GM23338 (cell line): ENCODE results near the gene WDR54. TPM values are rescaled to one million over a fixed set of nuclear protein-coding genes. Genes with fewer than 3 reads are reported as not detected.

ENCODE experiments used
- ATAC-seq: fragments of 200-7000 bp; cut with Tn5 transposase; 3 replicates; pipeline ENCODE4 v1.9.1; 2020
- DNase-seq: peaks from one replicate; pipeline ENCODE4 v3.0.0-alpha.2; 2015; ENCODE audit warnings: low spot score
- H2AFZ ChIP-seq: fragments of 200-600 bp; sonication (generic); 2 replicates; pipeline ENCODE4 v1.8.0; 2016; ENCODE audit warnings: antibody characterized with exemption, mild to moderate bottlenecking, moderate library complexity
- H3F3A ChIP-seq: fragments of 200-600 bp; sonication (generic); replicated peaks from 2 replicates; pipeline ENCODE4 v1.8.0; 2017; ENCODE audit warnings: antibody characterized with exemption, mixed run types, low read depth
- H3K27ac ChIP-seq: fragments of 200-600 bp; sonication (generic); 2 replicates; pipeline ENCODE4 v1.6.1; 2016; ENCODE audit warnings: low read depth
- H3K27me3 ChIP-seq: fragments of 200-600 bp; sonication (generic); 2 replicates; pipeline ENCODE4 v1.8.0; 2016; ENCODE audit warnings: mild to moderate bottlenecking, mixed run types, moderate library complexity; ENCODE audit not compliant: insufficient read depth
- H3K36me3 ChIP-seq: fragments of 200-600 bp; sonication (generic); 2 replicates; pipeline ENCODE4 v1.8.0; 2016; ENCODE audit warnings: mild to moderate bottlenecking; ENCODE audit not compliant: insufficient read depth
- H3K4me1 ChIP-seq: fragments of 200-600 bp; sonication (generic); 2 replicates; pipeline ENCODE4 v1.8.0; 2016; ENCODE audit warnings: mild to moderate bottlenecking, moderate library complexity; ENCODE audit not compliant: insufficient read depth
- H3K4me2 ChIP-seq: fragments of 200-600 bp; sonication (generic); 2 replicates; pipeline ENCODE4 v1.7.1; 2017; ENCODE audit warnings: mixed run types
- H3K4me3 ChIP-seq: fragments of 200-600 bp; sonication (generic); 2 replicates; pipeline ENCODE4 v1.6.1; 2016; ENCODE audit warnings: mixed run types
- H3K79me2 ChIP-seq: fragments of 200-600 bp; sonication (generic); replicated peaks from 2 replicates; pipeline ENCODE4 v1.8.0; 2017; ENCODE audit warnings: mild to moderate bottlenecking; ENCODE audit not compliant: insufficient read depth
- H3K9me2 ChIP-seq: fragments of 200-600 bp; sonication (generic); 2 replicates; pipeline ENCODE4 v1.8.0; 2017; ENCODE audit not compliant: insufficient read depth
- H4K20me1 ChIP-seq: fragments of 200-600 bp; sonication (generic); replicated peaks from 2 replicates; pipeline ENCODE4 v1.8.0; 2017; ENCODE audit warnings: mild to moderate bottlenecking; ENCODE audit not compliant: insufficient read depth
- H3K27ac Mint-ChIP-seq: 2 replicates; pipeline ENCODE4 v1.8.0; 2020; ENCODE audit warnings: inconsistent platforms, mild to moderate bottlenecking, moderate library complexity, mixed read lengths
- H3K27me3 Mint-ChIP-seq: 3 replicates; pipeline ENCODE4 v1.8.0; 2022; ENCODE audit warnings: low read depth, mild to moderate bottlenecking, moderate library complexity, mixed read lengths, inconsistent platforms; ENCODE audit not compliant: insufficient read depth, poor library complexity
- H3K36me3 Mint-ChIP-seq: 3 replicates; pipeline ENCODE4 v1.8.0; 2021; ENCODE audit warnings: low read depth, mild to moderate bottlenecking, inconsistent platforms, moderate library complexity, mixed read lengths
- H3K4me1 Mint-ChIP-seq: 3 replicates; pipeline ENCODE4 v1.8.0; 2020; ENCODE audit warnings: mild to moderate bottlenecking, inconsistent platforms, mixed read lengths
- H3K4me3 Mint-ChIP-seq: 3 replicates; pipeline ENCODE4 v1.8.0; 2021; ENCODE audit warnings: moderate library complexity, mild to moderate bottlenecking, inconsistent platforms, mixed read lengths
- H3K9me3 Mint-ChIP-seq: 3 replicates; pipeline ENCODE4 v1.8.0; 2020; ENCODE audit warnings: moderate library complexity, mild to moderate bottlenecking, inconsistent platforms, mixed read lengths
- CREB1 ChIP-seq: fragments of 250-450 bp; sonication (Bioruptor Pico); IDR thresholded peaks from 2 replicates; pipeline ENCODE4 v1.5.0; 2020; ENCODE audit warnings: low read depth, mild to moderate bottlenecking, moderate library complexity
- CTCF ChIP-seq, 2 experiments: fragments of 200-600 bp in 1 of 2; sonication (generic) in 1 of 2; conservative IDR thresholded peaks; 2 replicates each; pipeline versions ENCODE4 v1.5.1 to v1.6.1; 2016 to 2017; ENCODE audit warnings: antibody characterized with exemption in 2 of 2, low read depth in 2 of 2, mild to moderate bottlenecking in 2 of 2, moderate library complexity in 1 of 2
- ETS1 ChIP-seq: IDR thresholded peaks from 2 replicates; pipeline ENCODE4 v1.6.1; 2016; ENCODE audit warnings: antibody characterized with exemption
- EZH2 ChIP-seq: fragments of 200-600 bp; sonication (generic); IDR thresholded peaks from one replicate; pipeline ENCODE4 v1.8.0; 2017; ENCODE audit warnings: antibody characterized with exemption, mild to moderate bottlenecking, low read depth; ENCODE audit not compliant: unreplicated experiment
- EZH2phosphoT487 ChIP-seq: fragments of 200-600 bp; sonication (generic); IDR thresholded peaks from one replicate; pipeline ENCODE4 v1.8.1; 2018; ENCODE audit warnings: antibody characterized with exemption; ENCODE audit not compliant: unreplicated experiment
- JUNB ChIP-seq: IDR thresholded peaks from one replicate; pipeline ENCODE4 v1.6.1; 2016; ENCODE audit warnings: antibody characterized with exemption; ENCODE audit not compliant: unreplicated experiment
- NANOG ChIP-seq: IDR thresholded peaks from 2 replicates; pipeline ENCODE4 v1.6.1; 2016; ENCODE audit warnings: antibody characterized with exemption, borderline replicate concordance
- POLR2AphosphoS5 ChIP-seq: IDR thresholded peaks from 2 replicates; pipeline ENCODE4 v1.6.1; 2016; ENCODE audit warnings: antibody characterized with exemption, low read depth
- REST ChIP-seq: IDR thresholded peaks from one replicate; pipeline ENCODE4 v1.6.1; 2018; ENCODE audit warnings: antibody characterized with exemption; ENCODE audit not compliant: unreplicated experiment
- STAT1 ChIP-seq: IDR thresholded peaks from one replicate; pipeline ENCODE4 v1.6.1; 2016; ENCODE audit warnings: antibody characterized with exemption; ENCODE audit not compliant: unreplicated experiment
- ZNF114 ChIP-seq: fragments of 250-450 bp; sonication (Bioruptor Pico); IDR thresholded peaks from 2 replicates; pipeline ENCODE4 v1.5.0; 2020; ENCODE audit warnings: mild to moderate bottlenecking, moderate library complexity
- ZNF331 ChIP-seq: fragments of 250-450 bp; sonication (Bioruptor Pico); IDR thresholded peaks from 2 replicates; pipeline ENCODE4 v1.5.0; 2020; ENCODE audit warnings: low read depth, mild to moderate bottlenecking, moderate library complexity
- ZNF462 ChIP-seq: fragments of 250-450 bp; sonication (Bioruptor Pico); IDR thresholded peaks from 2 replicates; pipeline ENCODE4 v1.5.0; 2020; ENCODE audit warnings: mild to moderate bottlenecking, moderate library complexity
- polyA plus RNA-seq: library from polyadenylated mRNA; unstranded; fragments of >200 nt; fragmentation: Nextera tagmentation; extraction: Ambion mirVana; gene quantifications from 2 replicates; pipeline ENCODE4 v1.2.1, GENCODE V29; 2016
- total RNA-seq: library from RNA; depleted of rRNA; stranded (reverse); fragments of >200 nt; shearing (Covaris generic); gene quantifications from 2 replicates; pipeline ENCODE4 v1.2.3, GENCODE V29; 2014

WDR54 gene
- total and polyA plus RNA-seq, 2 experiments from 2014 or later: 41.3 to 42.6 TPM

- H3K4me3 Mint-ChIP-seq: peak overlapping the region; percentile 73; the same call in 2 of the 3 replicates
These were observed 7.1 kb upstream of the WDR54 start for GRCh38 chr2:74414441-74414840.

More at GRCh38 chr2:74414441-74414840, 7.1 kb upstream of the WDR54 start:
- Histone ChIP-seq H4K20me1 (no peaks in the 10 kb centered on the region), H3K27ac (no peak overlapping the region), H3K79me2 (no peaks in the 10 kb centered on the region), H3K9me2 (no peaks in the 10 kb centered on the region), H3F3A (0 out of 2 replicates have a peak, but pooled peaks cover 2% of the 10 kb centered on the region), H3K4me3 (peak overlapping the region; percentile 71), H3K27me3 (peaks cover 35% of the 10 kb centered on the region), H3K4me1 (peaks cover 16% of the 10 kb centered on the region), H3K36me3 (no peaks in the 10 kb centered on the region), H3K4me2 (peak overlapping the region; percentile 96), H2AFZ (peak overlapping the region; percentile 97)
- H3K36me3 Mint-ChIP-seq: no peaks in the 10 kb centered on the region
- no peak for TF ChIP-seq EZH2
- TF ChIP-seq ZNF462 (CRISPR knock-in tag): no peak
- no peak for TF ChIP-seq CTCF (conservative IDR thresholded peaks at IDR 0.05; ENCODE audit: low read depth in 2 of 2)
- TF ChIP-seq POLR2AphosphoS5: no peak
- TF ChIP-seq JUNB: no peak
- TF ChIP-seq ZNF114 (CRISPR knock-in tag): no peak
- TF ChIP-seq EZH2phosphoT487: no peak
- TF ChIP-seq CREB1: no peak
- TF ChIP-seq STAT1: no peak
- TF ChIP-seq REST: no peak
- no peak for TF ChIP-seq ETS1
- TF ChIP-seq NANOG: no peak
- no peak for TF ChIP-seq ZNF331 (CRISPR knock-in tag)
- peaks cover 13% of the 10 kb centered on the region; the same call in 2 of the 3 replicates for H3K4me1 Mint-ChIP-seq
- no peaks in the 10 kb centered on the region for H3K9me3 Mint-ChIP-seq
- ATAC-seq: peak; percentile 47
- DNase-seq: peak; percentile 59
- H3K27me3 Mint-ChIP-seq: peaks cover 34% of the 10 kb centered on the region
- no peak overlapping the region for H3K27ac Mint-ChIP-seq
